ENCODE measurements around the gene PARP15.
"Not testable (repeated sequence)": the region's sequence is repeated elsewhere in the genome, so short reads cannot be mapped to it uniquely, and the experiment has no call there.

The PARP15 gene

GRCh38 chr3:122615303-122615702 is 37.9 kb downstream of the PARP15 start:
- DNase-seq (ENCODE audit: low spot score) (no peak), FAIRE-seq (no peak)

DNA sequence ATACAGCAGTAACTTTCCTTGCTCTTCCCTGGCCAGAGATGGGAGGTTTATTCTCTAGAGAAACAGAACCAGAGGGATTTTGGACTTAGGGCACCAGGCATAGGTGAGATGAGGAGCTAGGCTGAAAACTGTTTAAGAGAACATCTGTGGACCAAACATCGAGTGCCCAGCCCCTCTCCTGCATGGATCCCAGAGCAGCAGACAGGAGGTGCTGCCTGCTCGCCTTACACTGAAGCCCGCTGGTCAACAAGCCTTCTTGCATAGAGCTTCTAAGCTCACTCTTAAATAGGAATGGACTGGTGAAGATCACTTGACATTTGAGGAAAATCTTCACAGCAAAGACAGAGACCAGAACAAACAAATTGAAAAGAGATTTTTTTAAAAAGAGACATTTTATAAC is 41.2 kb downstream of the PARP15 start:
- no peak for DNase-seq (ENCODE audit: low spot score)
- FAIRE-seq: no peak

DNA sequence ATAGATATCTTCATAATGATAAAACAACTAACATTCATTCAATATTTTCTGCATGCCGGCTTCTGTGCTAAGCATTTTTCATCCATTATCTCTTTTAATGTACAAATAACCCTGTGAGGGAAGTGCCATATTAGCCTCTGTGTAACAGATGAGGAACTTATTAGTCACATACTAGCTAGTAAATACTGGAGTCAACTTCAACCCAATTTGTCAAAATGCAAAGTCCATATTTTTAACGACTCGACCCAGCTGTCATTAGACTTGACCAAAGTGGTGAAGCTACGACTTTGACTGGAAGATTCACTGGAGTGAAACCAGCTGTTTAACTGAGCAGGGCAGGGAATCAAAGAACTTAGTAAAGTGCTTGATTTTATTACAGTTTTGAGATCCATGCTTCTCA is 41.6 kb downstream of the PARP15 start:
- DNase-seq (ENCODE audit: low spot score) (no peak), FAIRE-seq (no peak)

- no peak for FAIRE-seq
- DNase-seq (ENCODE audit: low spot score): no peak
These were observed 42.9 kb downstream of the PARP15 start for GRCh38 chr3:122620399-122620798.

- DNase-seq (ENCODE audit: low spot score) (no peak), FAIRE-seq (no peak)
These were observed 43.7 kb downstream of the PARP15 start for GRCh38 chr3:122621112-122621511.

DNA sequence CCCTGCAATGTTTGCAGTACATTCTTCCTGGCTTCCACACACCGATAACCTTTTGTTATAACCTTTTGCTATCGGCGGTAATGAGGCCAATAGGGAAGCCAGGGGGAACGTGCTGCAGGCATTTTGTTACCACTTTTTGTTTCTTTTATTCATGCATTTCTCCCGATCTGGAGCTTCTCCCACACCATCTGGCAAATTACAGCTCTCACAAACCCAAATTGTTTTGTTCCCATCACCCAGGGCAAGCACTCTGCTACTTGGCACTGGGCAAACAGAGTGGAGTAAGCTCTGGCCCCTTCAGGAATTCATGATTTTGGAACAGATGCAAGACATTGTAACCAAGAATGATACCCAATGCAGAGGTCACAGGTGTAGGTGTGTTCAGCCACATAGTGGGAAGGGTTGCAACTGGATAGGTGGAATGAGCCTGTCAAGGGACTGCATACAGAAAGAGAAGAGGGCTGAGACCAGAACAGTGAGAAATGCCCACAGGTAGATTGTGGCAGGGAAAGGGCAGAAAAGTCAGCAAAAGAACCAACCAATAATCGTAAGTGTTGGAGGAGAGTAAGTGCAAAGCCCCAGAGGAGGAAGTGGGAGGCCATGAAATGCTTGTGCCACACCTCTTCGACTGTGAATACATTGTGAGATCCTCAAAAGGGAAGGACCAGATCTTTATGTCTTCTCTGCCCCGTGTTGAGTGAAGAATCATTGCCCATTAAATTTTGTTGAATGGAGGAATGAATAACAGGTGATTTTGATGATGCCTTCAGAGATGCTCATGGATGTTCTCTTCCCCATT is 45.8 kb downstream of the PARP15 start:
- FAIRE-seq (no peak), DNase-seq (ENCODE audit: low spot score) (no peak)

- no peak for FAIRE-seq
- no peak for DNase-seq (ENCODE audit: low spot score)
These were observed 49.2 kb downstream of the PARP15 start for GRCh38 chr3:122626515-122627180.

DNA sequence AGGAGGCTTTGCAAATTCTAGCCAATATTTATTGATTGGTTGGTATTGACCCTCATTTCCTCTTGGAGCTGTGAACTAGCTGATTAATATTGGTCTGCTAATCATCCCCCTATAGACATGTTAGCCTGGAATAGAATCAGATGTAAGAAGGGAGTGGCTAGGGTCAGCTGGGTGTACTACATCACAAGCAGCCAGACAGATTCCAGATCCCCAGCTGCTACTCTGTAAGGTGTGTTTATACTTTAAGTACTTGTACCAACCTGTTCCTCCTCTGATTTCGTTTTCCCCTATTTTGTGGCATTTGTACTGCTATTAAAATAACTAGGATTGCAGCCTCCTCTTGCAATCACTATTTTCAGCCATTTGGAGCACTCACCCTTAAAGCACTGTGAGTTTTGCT is 49.9 kb downstream of the PARP15 start:
- FAIRE-seq (no peak), DNase-seq (ENCODE audit: low spot score) (no peak)

GRCh38 chr3:122628567-122628966 is 51.1 kb downstream of the PARP15 start:
- DNase-seq (ENCODE audit: low spot score) (peak; percentile 37), FAIRE-seq (no peak)

GRCh38 chr3:122629763-122630162 is 52.3 kb downstream of the PARP15 start:
- no peak for FAIRE-seq
- no peak for DNase-seq (ENCODE audit: low spot score)

DNA sequence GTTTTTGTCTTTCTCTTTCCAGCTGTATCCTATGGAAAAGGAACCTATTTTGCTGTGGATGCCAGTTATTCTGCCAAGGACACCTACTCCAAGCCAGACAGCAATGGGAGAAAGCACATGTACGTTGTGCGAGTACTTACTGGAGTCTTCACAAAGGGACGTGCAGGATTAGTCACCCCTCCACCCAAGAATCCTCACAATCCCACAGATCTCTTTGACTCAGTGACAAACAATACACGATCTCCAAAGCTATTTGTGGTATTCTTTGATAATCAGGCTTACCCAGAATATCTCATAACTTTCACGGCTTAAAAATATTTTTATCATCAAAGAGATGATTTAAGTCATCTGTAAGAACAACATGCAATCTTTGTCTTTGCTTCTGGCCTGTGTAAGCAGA is 58.3 kb downstream of the PARP15 start:
- FAIRE-seq: peak; percentile 9

GRCh38 chr3:122636697-122637096 is 59.2 kb downstream of the PARP15 start:
- FAIRE-seq (no peak), DNase-seq (ENCODE audit: low spot score) (no peak)

More for the DNA sequence above, 58.3 kb downstream of the PARP15 start:
- peak; percentile 61 for DNase-seq (ENCODE audit: low spot score)

GRCh38 chr3:122640437-122640999 is 63.1 kb downstream of the PARP15 start:
- no peak for FAIRE-seq
- no peak for DNase-seq (ENCODE audit: low spot score)

GRCh38 chr3:122642935-122643334 is 65.5 kb downstream of the PARP15 start:
- no peak for DNase-seq (ENCODE audit: low spot score)
- no peak for FAIRE-seq

GRCh38 chr3:122646146-122646988 is 68.9 kb downstream of the PARP15 start:
- DNase-seq (ENCODE audit: low spot score): no peak
- FAIRE-seq: no peak

DNA sequence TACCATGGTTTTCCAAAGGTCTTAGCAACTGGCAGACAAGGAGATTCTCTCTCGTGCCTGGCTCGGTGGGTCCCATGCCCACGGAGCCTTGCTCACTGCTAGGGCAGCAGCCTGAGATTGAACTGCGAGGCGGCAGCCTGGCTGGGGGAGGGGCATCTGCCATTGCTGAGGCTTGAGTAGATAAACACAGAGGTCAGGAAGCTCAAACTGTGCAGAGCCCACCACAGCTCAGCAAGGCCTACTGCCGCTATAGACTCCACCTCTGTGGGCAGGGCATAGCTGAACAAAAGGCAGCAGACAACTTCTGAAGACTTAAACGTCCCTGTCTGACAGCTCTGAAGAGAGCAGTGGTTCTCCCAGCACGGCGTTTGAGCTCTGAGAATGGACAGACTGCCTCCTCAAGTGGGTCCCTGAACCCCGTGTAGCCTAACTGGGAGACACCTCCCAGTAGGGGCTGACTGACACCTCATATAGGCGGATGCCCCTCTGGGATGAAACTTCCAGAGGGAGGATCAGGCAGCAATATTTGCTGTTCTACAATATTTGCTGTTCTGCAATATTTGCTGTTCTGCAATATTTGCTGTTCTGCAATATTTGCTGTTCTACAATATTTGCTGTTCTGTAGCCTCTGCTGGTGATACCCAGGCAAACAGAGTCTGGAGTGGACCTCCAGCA is 73.9 kb downstream of the PARP15 start:
- FAIRE-seq; DNase-seq (ENCODE audit: low spot score): not testable (repeated sequence)

- FAIRE-seq; DNase-seq (ENCODE audit: low spot score): not testable (repeated sequence)
These were observed 74.5 kb downstream of the PARP15 start for GRCh38 chr3:122651962-122652361.

DNA sequence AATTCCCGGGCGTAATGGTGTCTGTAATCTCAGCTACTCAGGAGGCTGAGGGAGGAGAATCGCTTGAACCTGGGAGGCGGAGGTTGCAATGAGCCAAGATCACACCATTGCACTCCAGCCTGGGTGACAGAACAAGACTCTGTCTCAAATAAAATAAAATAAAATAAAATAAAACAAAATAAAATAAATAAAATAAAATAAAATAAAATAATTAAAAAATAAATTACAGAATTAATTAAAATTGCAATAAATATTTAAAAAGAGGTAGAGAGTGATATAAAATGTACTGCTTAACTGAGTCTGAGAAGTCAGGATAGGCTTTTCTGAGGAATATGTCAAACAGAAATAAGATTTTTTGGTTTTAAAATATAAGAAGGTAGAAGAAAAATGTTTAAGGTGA is 80.9 kb downstream of the PARP15 start:
- FAIRE-seq; DNase-seq (ENCODE audit: low spot score): not testable (repeated sequence)

DNA sequence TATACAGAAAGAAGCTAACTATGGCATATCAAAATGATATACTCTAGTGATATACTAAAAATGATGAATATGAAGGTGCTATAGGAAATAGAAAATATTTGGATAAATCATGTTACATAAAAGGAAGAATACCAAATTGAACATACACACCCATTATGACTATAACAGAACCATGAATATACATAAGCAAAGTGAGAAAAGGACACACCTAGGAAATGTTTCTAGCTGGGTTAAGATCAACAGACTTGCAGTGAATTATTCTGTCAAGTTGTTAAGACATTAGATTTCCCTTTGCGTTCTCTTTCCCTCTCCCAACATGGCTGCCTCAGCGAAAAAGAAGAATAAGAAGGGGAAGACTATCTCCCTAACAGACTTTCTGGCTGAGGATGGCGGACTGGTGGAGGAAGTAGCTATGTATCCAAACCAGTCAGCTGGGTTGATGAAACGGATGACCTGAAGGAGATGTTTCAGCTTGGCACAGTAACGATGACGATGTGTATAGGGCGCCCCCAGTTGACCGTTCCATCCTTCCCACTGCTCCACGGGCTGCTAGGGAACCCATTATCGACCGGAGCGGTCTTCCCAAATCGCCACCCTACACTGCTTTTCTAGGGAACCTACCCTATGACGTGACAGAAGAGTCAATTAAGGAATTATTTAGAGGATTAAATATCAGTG is 83.0 kb downstream of the PARP15 start:
- no peak for DNase-seq (ENCODE audit: low spot score)
- no peak for FAIRE-seq

- DNase-seq (ENCODE audit: low spot score): no peak
- no peak for FAIRE-seq
These were observed 84.2 kb downstream of the PARP15 start for GRCh38 chr3:122661633-122662032.
